GM12865 (cell line): ENCODE results near the gene CLEC2D.
"Not testable (repeated sequence)": the region's sequence is repeated elsewhere in the genome, so short reads cannot be mapped to it uniquely, and the experiment has no call there.

Experiments
- DNase-seq: peaks from one replicate; pipeline ENCODE4 v3.0.0; 2010; ENCODE audit warnings: low read depth
- H3K4me3 ChIP-seq: 2 replicates; pipeline ENCODE4 v1.5.1; 2011; ENCODE audit warnings: mild to moderate bottlenecking, low read depth, low read length, control low read depth
- CTCF ChIP-seq: IDR thresholded peaks from 2 replicates; pipeline ENCODE4 v1.5.1; 2011; ENCODE audit warnings: low read length, control low read depth, low read depth, inconsistent platforms; ENCODE audit not compliant: insufficient read depth; ENCODE audit errors: missing control alignments

The CLEC2D gene

GRCh38 chr12:9730591-9730990 lies 61.1 kb downstream of the CLEC2D start:
- TF ChIP-seq CTCF, result no peak
- H3K4me3 ChIP-seq, result peak overlapping the region; percentile 89
- DNase-seq, result peak; percentile 53

GRCh38 chr12:9731393-9731792 lies 61.9 kb downstream of the CLEC2D start:
- no peak for DNase-seq
- H3K4me3 ChIP-seq, result peak overlapping the region; percentile 89
- TF ChIP-seq CTCF, result no peak

GRCh38 chr12:9731797-9732196 lies 62.3 kb downstream of the CLEC2D start:
- H3K4me3 ChIP-seq, result peak overlapping the region; percentile 89
- TF ChIP-seq CTCF, result no peak
- peak; percentile 69 for DNase-seq

GRCh38 chr12:9732921-9733461 lies 63.5 kb downstream of the CLEC2D start, which contains the start of gene CLECL1:
TSS of gene CLECL1 (minus strand) at chr12:9733097.
- TF ChIP-seq CTCF, result no peak
- H3K4me3 ChIP-seq, result peak within 1 kb of the TSS; percentile 89
- peak; percentile 72 for DNase-seq

- TF ChIP-seq CTCF, result no peak
- no peak for DNase-seq
- H3K4me3 ChIP-seq, result no peak overlapping the region
Measured at GRCh38 chr12:9735601-9736000, 66.1 kb downstream of the CLEC2D start.

- no peak overlapping the region; the same call in 1 of the 2 replicates for H3K4me3 ChIP-seq
- DNase-seq, result no peak
- no peak for TF ChIP-seq CTCF
Measured at GRCh38 chr12:9736936-9737705, 67.6 kb downstream of the CLEC2D start.

DNA sequence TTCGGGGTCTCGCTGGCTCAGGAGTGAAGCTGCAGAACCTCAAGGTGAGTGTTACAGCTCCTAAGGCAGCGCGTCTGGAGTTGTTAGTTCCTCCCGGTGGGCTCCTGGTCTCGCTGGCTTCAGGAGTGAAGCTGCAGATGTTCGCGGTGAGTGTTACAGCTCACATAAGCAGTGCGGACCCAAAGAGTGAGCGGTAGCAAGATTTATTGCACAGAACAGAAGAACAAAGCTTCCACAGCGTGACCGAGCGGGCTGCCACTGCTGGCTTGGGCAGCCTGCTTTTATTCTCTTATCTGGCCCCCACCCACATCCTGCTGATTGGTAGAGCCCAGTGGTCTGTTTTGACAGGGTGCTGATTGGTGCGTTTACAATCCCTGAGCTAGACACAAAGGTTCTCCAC lies 69.4 kb downstream of the CLEC2D start:
- H3K4me3 ChIP-seq, result not testable (repeated sequence)

GRCh38 chr12:9739404-9740105 lies 70.0 kb downstream of the CLEC2D start:
- H3K4me3 ChIP-seq, DNase-seq: not testable (repeated sequence)

More for the DNA sequence above, 69.4 kb downstream of the CLEC2D start:
- not testable (repeated sequence) for DNase-seq
